GM18526 (cell line): ENCODE measurements around the gene PRKG1.

Experiments used
- POLR2A ChIP-seq: IDR thresholded peaks from 3 replicates; pipeline ENCODE4 v1.6.1; 2011; ENCODE audit not compliant: insufficient read length; ENCODE audit errors: extremely low read depth

The PRKG1 gene

GRCh38 chr10:51389415-51390321 is 315.4 kb downstream of the PRKG1 start:
- TF ChIP-seq POLR2A, result no peak

DNA sequence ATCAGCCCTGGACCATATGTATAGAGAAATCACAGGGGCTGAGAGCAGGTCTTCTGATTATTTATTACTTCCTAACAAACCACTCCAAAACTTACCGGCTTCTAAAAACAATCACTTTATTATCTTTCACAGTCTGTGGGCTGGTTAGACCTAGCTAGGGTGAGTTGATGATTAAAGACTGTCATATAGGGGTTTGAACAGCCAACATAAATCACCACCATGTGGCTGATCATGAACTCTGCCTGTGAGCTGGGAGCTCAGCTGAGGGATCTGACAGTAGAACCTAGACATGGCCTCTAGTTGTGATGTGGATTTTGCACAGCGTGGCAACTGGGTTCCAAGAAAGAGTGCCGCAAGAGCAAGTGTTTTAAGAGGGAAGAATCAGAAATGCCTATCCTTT is 319.8 kb downstream of the PRKG1 start:
- TF ChIP-seq POLR2A, result no peak

DNA sequence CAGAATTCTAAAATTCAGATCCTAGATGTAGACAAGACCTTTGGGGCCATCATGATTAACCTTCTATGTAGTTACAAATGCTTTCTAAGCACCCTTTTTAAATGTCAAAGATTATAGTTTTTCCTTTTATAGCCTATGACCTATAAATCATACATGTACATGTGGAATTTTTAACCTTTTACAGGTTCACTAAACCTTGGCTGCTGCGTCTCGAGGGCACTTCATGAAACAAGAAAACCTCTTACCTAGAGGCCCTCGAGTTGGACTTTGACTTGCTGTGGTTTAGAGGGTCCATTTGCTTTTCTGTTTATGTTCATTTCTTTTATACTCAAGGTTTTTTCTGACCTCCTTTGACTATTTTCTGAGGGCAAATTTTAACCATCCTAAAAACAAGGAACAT is 323.0 kb downstream of the PRKG1 start:
- no peak for TF ChIP-seq POLR2A

GRCh38 chr10:51397695-51398094 is 323.4 kb downstream of the PRKG1 start:
- no peak for TF ChIP-seq POLR2A

GRCh38 chr10:51399840-51400239 is 325.6 kb downstream of the PRKG1 start:
- TF ChIP-seq POLR2A, result no peak

- no peak for TF ChIP-seq POLR2A
Measured at GRCh38 chr10:51400392-51401096, 326.3 kb downstream of the PRKG1 start.

DNA sequence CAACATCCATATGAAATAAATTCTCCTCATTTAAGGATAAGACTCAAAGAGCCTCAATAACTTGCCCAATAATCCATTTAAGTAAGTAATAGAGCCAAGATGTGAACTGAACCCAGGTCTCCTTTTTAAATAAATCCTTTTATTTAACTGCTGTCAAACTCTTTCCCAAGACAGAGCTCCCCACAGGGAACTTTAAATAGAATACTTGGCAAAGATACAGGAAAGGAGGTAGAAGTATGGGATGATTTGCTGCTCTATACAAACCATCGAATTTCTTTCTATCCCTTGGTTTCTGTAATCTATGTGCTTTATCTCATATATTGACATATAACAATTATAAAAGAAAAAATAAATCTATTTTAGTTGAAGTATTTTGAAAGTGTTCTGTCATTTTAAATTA is 329.2 kb downstream of the PRKG1 start:
- no peak for TF ChIP-seq POLR2A

DNA sequence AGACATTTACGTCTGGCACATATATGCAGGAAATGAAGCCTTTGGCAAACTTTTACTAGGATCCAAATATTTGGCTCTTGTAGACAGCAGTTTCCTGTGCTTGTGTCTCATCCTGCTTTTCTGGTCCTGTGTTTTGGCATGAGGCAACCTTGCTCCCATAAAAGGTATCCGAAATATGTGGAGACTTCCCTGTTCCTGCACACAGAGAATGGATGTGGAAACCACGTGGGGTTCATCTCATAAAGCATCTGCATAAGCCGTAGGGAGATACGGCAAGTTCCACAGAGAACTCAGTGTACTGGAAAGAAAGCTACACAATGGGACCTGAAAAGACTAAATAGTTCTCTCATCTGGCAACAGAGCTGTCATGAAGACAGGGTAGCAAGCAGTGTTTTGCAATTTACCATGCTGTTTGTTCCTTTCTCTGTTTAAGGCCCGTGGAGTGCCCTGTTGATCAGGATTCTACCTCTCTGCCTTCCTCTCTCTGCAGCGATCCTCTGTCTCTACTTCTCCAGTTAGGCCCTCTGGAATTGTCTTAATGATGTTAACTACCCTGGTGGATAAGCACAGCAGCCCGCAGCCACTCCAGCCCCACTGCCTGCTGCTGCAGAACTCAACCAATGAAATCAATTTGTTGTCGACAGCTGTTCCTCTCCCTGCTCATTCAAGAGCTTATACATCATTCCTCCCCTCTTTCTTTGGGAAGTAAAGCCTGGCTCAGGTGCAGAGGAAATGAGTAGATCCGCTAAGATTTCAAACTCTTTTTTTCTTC is 331.5 kb downstream of the PRKG1 start:
- TF ChIP-seq POLR2A, result no peak

GRCh38 chr10:51406581-51406980 is 332.3 kb downstream of the PRKG1 start:
- no peak for TF ChIP-seq POLR2A

- no peak for TF ChIP-seq POLR2A
Measured at GRCh38 chr10:51416494-51416893, 342.2 kb downstream of the PRKG1 start.

DNA sequence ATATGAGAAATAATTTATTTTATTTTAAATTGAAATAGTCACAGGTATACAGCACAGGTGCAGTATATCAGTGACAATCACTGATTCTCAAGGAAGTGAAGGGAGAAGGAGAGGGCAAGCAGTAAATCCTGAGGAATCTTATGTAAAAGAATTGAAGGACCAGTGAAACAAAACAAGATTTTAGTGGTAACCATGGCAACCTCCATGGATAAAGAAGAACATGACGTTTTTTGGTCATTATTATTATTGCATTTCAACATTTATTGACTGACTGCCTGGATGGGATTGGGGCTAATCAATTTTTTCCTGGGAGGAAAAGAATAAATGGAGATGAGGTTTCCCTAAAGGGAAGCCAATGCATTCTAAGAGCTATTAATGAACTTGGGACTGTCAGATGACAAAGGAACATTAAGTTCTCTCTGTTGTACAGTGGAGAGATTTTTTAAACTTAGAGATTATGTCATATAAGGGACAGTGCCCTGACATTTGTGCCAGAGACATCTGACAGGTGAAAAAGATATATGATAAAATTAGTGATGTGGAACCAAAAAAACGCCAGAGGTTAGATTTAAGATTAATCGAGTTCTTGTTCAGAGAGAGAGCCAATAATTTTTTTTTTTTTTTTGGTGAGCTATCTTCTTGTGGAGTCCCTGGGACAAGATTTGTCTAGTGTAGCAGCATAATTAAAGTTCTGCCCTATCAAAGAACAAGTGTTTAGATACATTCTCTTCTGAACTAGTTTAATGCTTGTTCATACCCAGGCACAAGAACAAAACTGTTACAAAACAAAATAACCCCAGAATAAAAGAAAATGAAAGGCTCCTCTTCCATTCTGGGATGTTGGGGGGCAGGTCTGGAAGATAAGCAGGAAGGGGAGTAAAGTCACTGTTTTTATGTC is 345.2 kb downstream of the PRKG1 start:
- TF ChIP-seq POLR2A, result no peak

DNA sequence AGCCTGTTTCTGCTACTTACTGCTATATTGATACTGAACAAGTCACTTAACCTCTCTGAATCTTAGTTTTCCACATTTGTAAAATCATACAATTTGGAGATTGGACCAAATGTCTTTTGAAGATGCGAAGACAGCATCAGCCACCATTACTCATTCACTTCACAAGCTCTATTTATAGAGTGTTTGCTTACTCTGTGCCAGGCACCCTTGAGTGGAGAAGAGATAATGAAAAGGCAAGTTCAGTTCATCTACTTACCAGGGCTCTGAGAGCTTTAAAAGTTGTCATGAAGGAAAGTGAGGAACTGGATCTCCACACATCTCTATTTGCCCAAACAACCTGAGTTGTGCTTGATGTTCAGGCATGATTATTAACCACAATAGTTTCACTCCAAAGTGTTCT is 347.6 kb downstream of the PRKG1 start:
- no peak for TF ChIP-seq POLR2A

DNA sequence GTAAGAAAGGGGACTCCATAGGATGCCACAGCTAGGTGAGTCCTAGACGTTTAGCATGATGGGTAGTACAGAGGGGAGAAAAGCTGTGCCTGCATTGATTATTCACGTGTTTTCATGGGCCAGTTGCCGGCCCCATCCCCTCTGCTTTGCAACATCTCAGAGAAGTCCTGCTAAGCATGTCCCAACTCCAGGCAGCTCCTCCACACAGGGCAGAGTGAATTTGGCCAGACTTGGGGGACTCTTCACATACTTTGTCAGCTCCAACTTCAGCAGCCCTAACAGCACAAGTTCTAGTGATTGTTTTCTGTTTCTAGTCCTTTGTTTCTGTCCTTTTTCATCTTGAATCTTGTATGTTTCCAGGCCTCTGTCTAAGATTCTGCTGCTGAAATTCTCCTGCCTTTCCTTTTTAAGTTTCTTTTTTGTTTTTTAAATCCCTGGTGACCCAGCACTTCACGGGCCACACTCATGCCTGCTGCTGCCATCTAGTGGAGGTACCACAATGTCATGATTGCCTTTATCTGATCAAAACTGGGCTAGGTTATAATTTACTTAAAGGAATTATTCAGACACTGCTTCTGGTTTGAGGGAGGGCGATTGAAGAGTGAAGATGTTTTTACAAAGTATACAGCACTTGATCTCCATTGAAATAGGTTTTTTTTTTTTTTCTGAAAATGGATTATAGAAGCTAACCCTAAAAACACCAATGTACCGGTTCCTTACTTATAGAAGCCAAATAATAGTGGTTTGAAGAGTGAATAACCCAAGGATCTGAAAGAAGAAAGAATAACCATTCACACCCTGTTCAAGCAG is 348.2 kb downstream of the PRKG1 start:
- TF ChIP-seq POLR2A, result no peak

DNA sequence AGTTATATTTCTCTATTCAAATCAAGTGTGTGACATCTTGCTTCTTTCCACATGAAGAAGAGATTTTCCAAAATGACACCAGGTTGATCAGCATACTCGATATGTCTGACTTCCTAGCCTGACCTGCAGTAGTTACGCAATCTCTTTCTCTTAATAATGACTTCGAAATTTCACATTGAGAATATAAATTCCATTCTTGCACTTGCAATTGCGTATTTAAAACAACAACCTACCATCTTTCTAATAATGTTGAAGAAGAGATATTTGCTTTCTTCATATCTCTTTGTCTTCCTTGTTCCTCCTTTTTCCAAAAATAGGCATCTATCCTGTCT is 348.8 kb downstream of the PRKG1 start:
- TF ChIP-seq POLR2A, result no peak
